ENCODE data around the gene FUT8. TPM values are rescaled to one million over a fixed set of nuclear protein-coding genes. Genes with fewer than 3 reads are reported as not detected.

The FUT8 gene
- total and polyA plus RNA-seq, 2 of the 8 experiments (the other 6 are each of a cell fraction or from before 2014, with no cell fraction given), result 10.5 to 25.1 TPM

DNA sequence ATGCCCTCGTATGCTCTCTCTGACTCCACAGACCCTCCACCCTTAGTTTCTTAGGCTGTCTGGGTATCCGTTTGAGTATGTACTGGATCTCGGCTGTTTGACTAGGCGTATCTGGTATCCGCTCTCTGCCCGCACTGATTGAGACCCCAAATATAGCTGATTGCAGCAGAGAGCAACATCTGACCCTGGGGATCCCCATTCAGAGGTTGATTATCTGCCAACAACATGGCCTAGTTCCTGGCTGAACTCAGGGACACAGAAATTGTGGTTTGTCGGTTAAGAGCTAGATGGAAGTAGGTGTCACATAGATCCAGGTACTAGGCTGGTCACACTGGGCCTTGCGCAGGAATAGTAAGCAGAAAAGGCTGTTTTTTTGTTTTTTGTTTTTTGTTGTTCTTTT lies 359.9 kb downstream of the FUT8 start:
- Histone ChIP-seq H3K27me3 (replicated peaks in 1 of 4; ENCODE audit: control insufficient read depth in 3 of 4, extremely low read depth in 1 of 4, insufficient read depth in 3 of 4, low read length in 3 of 4) (no peaks in the 10 kb centered on the region), H3K9ac (replicated peaks in 1 of 4; ENCODE audit: extremely low read depth in 1 of 4, low read depth in 3 of 4, low read length in 3 of 4) (no peak overlapping the region), H4K5ac (ENCODE audit: insufficient read length, low read depth, low read length) (no peak overlapping the region), H3K36me3 (ENCODE audit: control insufficient read depth in 2 of 4, insufficient read depth in 4 of 4, low read length in 3 of 4) (no peaks in the 10 kb centered on the region), H2AFZ (ENCODE audit: low read length) (no peak overlapping the region), H4K20me1 (replicated peaks in 1 of 2; ENCODE audit: control insufficient read depth in 1 of 2, insufficient read depth in 2 of 2, low read length in 2 of 2) (no peaks in the 10 kb centered on the region), H4K8ac (ENCODE audit: extremely low read depth, insufficient read depth, low read length) (no peak overlapping the region), H2AK5ac (ENCODE audit: low read depth, low read length) (no peak overlapping the region), H3K27ac (ENCODE audit: low read depth, low read length) (no peak overlapping the region), H3K23ac (ENCODE audit: insufficient read length) (no peak overlapping the region), H3K14ac (ENCODE audit: insufficient read length) (no peak overlapping the region), H2BK12ac (ENCODE audit: low read depth, low read length) (no peak overlapping the region), H3K79me1 (ENCODE audit: low read depth, low read length) (no peaks in the 10 kb centered on the region), H3K79me2 (ENCODE audit: control insufficient read depth in 1 of 2, insufficient read depth in 2 of 2, low read length in 2 of 2) (no peaks in the 10 kb centered on the region), H2BK120ac (replicated peaks; ENCODE audit: low read depth, low read length) (no peak overlapping the region), H3K56ac (replicated peaks; ENCODE audit: insufficient read length, low read depth, low read length) (no peak overlapping the region), H3K4me1 (replicated peaks in 1 of 4; ENCODE audit: control insufficient read depth in 3 of 4, insufficient read depth in 4 of 4, low read length in 3 of 4) (no peaks in the 10 kb centered on the region), H3K4me3 (ENCODE audit: extremely low read depth in 1 of 4, insufficient read depth in 2 of 4, low read depth in 3 of 4, low read length in 4 of 4) (no peak overlapping the region), H3K23me2 (ENCODE audit: low read depth, low read length) (no peaks in the 10 kb centered on the region), H4K91ac (replicated peaks; ENCODE audit: insufficient read length, low read length) (no peak overlapping the region), H2BK20ac (ENCODE audit: low read length) (no peak overlapping the region), H2BK15ac (ENCODE audit: low read length) (no peak overlapping the region), H3K18ac (ENCODE audit: extremely low read depth, low read length) (no peak overlapping the region), H3K4ac (replicated peaks; ENCODE audit: insufficient read length, low read depth, low read length) (no peak overlapping the region), H3K4me2 (ENCODE audit: insufficient read depth in 1 of 2, low read depth in 2 of 2, low read length in 2 of 2) (no peak overlapping the region), H3K9me3 (ENCODE audit: insufficient read depth in 2 of 2, low read depth in 1 of 2, low read length in 1 of 2) (no peaks in the 10 kb centered on the region), H2BK5ac (ENCODE audit: low read depth, low read length) (no peak overlapping the region)
- ChIA-PET POLR2A (ENCODE audit: partially characterized antibody) (no interaction called here), CTCF (ENCODE audit: partially characterized antibody) (interaction anchor here (1.4 to 2.4 kb wide), 2 partner anchors 17 kb away, joined by 4 to 7 read pairs; no protein-coding TSS in a partner anchor)
- FAIRE-seq (no peak), DNase-seq (ENCODE audit: low read depth in 1 of 2, low spot score in 2 of 2) (no peak)
- WGBS, 2 experiments (ENCODE audit: extremely low coverage in 1 of 2, insufficient coverage in 1 of 2, insufficient read length in 1 of 2, insufficient replicate concordance in 2 of 2, low coverage in 1 of 2, low lambda C conversion rate in 2 of 2, missing lambda C conversion rate in 1 of 2), result 72% methylated on average over 8 of the region's 8 CpGs; no CpG with 5 or more reads in 1 of the 2 experiments
- TF ChIP-seq RXRA (IDR thresholded peaks at IDR 0.05; ENCODE audit: insufficient read depth, low read depth, low read length) (no peak), KDM4A (IDR thresholded peaks at IDR 0.05; ENCODE audit: low read depth, low read length, severe bottlenecking) (no peak), POLR2AphosphoS5 (IDR thresholded peaks at IDR 0.05; ENCODE audit: low read depth, low read length) (no peak), FOSL1 (IDR thresholded peaks at IDR 0.05; ENCODE audit: insufficient read depth, low read depth, low read length) (no peak), SUZ12 (IDR thresholded peaks at IDR 0.05; ENCODE audit: low read length) (no peak), JUND (IDR thresholded peaks at IDR 0.05; ENCODE audit: low read length) (no peak), GTF2F1 (IDR thresholded peaks at IDR 0.05; ENCODE audit: borderline replicate concordance, low read depth, low read length) (no peak), SAP30 (IDR thresholded peaks at IDR 0.05; ENCODE audit: insufficient read depth, insufficient replicate concordance, low read length) (no peak), POLR2A (IDR thresholded peaks at IDR 0.05; ENCODE audit: control extremely low read depth in 1 of 2, low read depth in 2 of 2, low read length in 2 of 2) (no peak), SP4 (IDR thresholded peaks at IDR 0.05; ENCODE audit: low read length) (no peak), TEAD4 (IDR thresholded peaks at IDR 0.05; ENCODE audit: low read depth, low read length) (no peak), MAFK (IDR thresholded peaks at IDR 0.05; ENCODE audit: low read depth, low read length) (no peak), CREB1 (IDR thresholded peaks at IDR 0.05) (no peak)
- TF ChIP-seq, protein P1, sequence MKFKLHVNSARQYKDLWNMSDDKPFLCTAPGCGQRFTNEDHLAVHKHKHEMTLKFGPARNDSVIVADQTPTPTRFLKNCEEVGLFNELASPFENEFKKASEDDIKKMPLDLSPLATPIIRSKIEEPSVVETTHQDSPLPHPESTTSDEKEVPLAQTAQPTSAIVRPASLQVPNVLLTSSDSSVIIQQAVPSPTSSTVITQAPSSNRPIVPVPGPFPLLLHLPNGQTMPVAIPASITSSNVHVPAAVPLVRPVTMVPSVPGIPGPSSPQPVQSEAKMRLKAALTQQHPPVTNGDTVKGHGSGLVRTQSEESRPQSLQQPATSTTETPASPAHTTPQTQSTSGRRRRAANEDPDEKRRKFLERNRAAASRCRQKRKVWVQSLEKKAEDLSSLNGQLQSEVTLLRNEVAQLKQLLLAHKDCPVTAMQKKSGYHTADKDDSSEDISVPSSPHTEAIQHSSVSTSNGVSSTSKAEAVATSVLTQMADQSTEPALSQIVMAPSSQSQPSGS (IDR thresholded peaks at IDR 0.05; ENCODE audit: low read length), result no peak

Measured in H1 (cell line).